HCT116 (cell line): ENCODE data around the gene TOPORS. TPM values are rescaled to one million over a fixed set of nuclear protein-coding genes. Genes with fewer than 3 reads are reported as not detected.

ENCODE experiments used
- ATAC-seq: fragments of 200-7000 bp; cut with Tn5 transposase; 2 replicates; pipeline ENCODE4 v1.9.1; 2020; ENCODE audit warnings: mild to moderate bottlenecking, moderate library complexity
- BruUV-seq: library from RNA; stranded (reverse); fragments of 400-500 nt; replicated peaks from 2 replicates; lab custom pipeline; 2021; lab: Mats Ljungman, UMichigan
- CTCF ChIA-PET: fragments of 300-600 bp; sonication (Branson Sonifier 250); formaldehyde crosslinking; loops from one replicate; lab custom pipeline; 2021; ENCODE audit warnings: antibody characterized with exemption; lab: Charles Lee
- POLR2A ChIA-PET: fragments of 300-600, 350-600 bp; sonication (Branson Sonifier 250); formaldehyde crosslinking; loops from one replicate; lab custom pipeline; 2021; ENCODE audit warnings: antibody characterized with exemption; lab: Charles Lee
- RAD21 ChIA-PET, 2 experiments: fragments of 300-600 bp; sonication (Branson Sonifier 250); formaldehyde crosslinking; loops; one replicate each; lab custom pipeline; 2023; ENCODE audit warnings: low total read pairs in 2 of 2; ENCODE audit not compliant: uncharacterized antibody in 2 of 2, unreplicated experiment in 2 of 2, low non-redundant PET in 1 of 2; lab: Charles Lee
- DNase-seq: peaks from one replicate; pipeline ENCODE4 v3.0.0-alpha.2; 2010; ENCODE audit warnings: low read depth, low spot score
- H2AFZ ChIP-seq: fragments of 200-600 bp; shearing (Covaris generic), sonication (generic); 2 replicates; pipeline ENCODE4 v1.6.1; 2017; ENCODE audit warnings: low read depth, mixed run types, mixed read lengths, antibody characterized with exemption, low read length; ENCODE audit not compliant: poor library complexity, severe bottlenecking
- H3K27ac ChIP-seq: 2 replicates; pipeline ENCODE4 v1.5.1; 2012; ENCODE audit warnings: low read depth, low read length
- H3K27me3 ChIP-seq: fragments of 200-600 bp; sonication (generic); 2 replicates; pipeline ENCODE4 v1.6.1; 2016; ENCODE audit warnings: mixed run types, low read length, mixed read lengths; ENCODE audit not compliant: insufficient read depth
- H3K36me3 ChIP-seq, 2 experiments: fragments of 200-500 bp in 1 of 2; fragments of 200-600 bp in 1 of 2; sonication (Bioruptor generic) in 1 of 2; sonication (generic) in 1 of 2; 2 replicates each; pipeline versions ENCODE4 v1.5.1 to v1.6.1; 2014 to 2016; ENCODE audit warnings: low read length in 2 of 2, inconsistent platforms in 1 of 2, mixed read lengths in 1 of 2, mixed run types in 1 of 2; ENCODE audit not compliant: insufficient read depth in 2 of 2, control insufficient read depth in 1 of 2
- H3K4me1 ChIP-seq, 2 experiments: fragments of 200-600 bp in 1 of 2; sonication (generic) in 1 of 2; 2 replicates each; pipeline versions ENCODE4 v1.5.1 to v1.6.1; 2012 to 2017; ENCODE audit warnings: low read length in 2 of 2, inconsistent platforms in 1 of 2, mild to moderate bottlenecking in 1 of 2, mixed read lengths in 1 of 2, mixed run types in 1 of 2, moderate library complexity in 1 of 2; ENCODE audit not compliant: insufficient read depth in 2 of 2, control insufficient read depth in 1 of 2
- H3K4me2 ChIP-seq: fragments of 200-600 bp; sonication (generic); 2 replicates; pipeline ENCODE4 v1.6.1; 2017; ENCODE audit warnings: mixed run types, low read length, mixed read lengths
- H3K4me3 ChIP-seq, 2 experiments: fragments of 200-600 bp in 1 of 2; sonication (generic) in 1 of 2; replicated peaks in 1 of 2; 2 replicates each; pipeline ENCODE4 v1.5.1; 2011 to 2016; ENCODE audit warnings: low read length in 2 of 2, control low read depth in 1 of 2, low read depth in 1 of 2, mild to moderate bottlenecking in 1 of 2, mixed read lengths in 1 of 2, mixed run types in 1 of 2
- H3K79me2 ChIP-seq: fragments of 200-600 bp; sonication (generic); 2 replicates; pipeline ENCODE4 v1.6.1; 2017; ENCODE audit warnings: mild to moderate bottlenecking, mixed run types, low read length, moderate library complexity, mixed read lengths; ENCODE audit not compliant: insufficient read depth
- H3K9ac ChIP-seq: fragments of 200-600 bp; sonication (generic); 2 replicates; pipeline ENCODE4 v1.6.1; 2016; ENCODE audit warnings: low read length, mixed read lengths
- H3K9me2 ChIP-seq: fragments of 200-600 bp; sonication (generic), shearing (Covaris generic); 2 replicates; pipeline ENCODE4 v1.6.1; 2017; ENCODE audit warnings: mixed run types, mild to moderate bottlenecking, moderate library complexity; ENCODE audit not compliant: insufficient read depth
- H3K9me3 ChIP-seq, 2 experiments: fragments of 200-500 bp in 1 of 2; fragments of 200-600 bp in 1 of 2; sonication (Bioruptor generic) in 1 of 2; sonication (generic) in 1 of 2; 2 replicates each; pipeline ENCODE4 v1.6.1; 2014 to 2017; ENCODE audit warnings: low read length in 2 of 2, mixed read lengths in 2 of 2, inconsistent platforms in 1 of 2, low read depth in 1 of 2, mild to moderate bottlenecking in 1 of 2, mixed run types in 1 of 2, moderate library complexity in 1 of 2; ENCODE audit not compliant: control insufficient read depth in 1 of 2, insufficient read depth in 1 of 2
- H4K20me1 ChIP-seq: fragments of 200-600 bp; sonication (generic), shearing (Covaris generic); 2 replicates; pipeline ENCODE4 v1.6.1; 2017; ENCODE audit warnings: mixed run types, mild to moderate bottlenecking, moderate library complexity; ENCODE audit not compliant: insufficient read depth
- CBX3 ChIP-seq: IDR thresholded peaks from 2 replicates; pipeline ENCODE4 v1.6.1; 2012; ENCODE audit warnings: low read depth
- CEBPB ChIP-seq: IDR thresholded peaks from 2 replicates; pipeline ENCODE4 v1.6.1; 2012; ENCODE audit warnings: low read depth
- EGR1 ChIP-seq: IDR thresholded peaks from 2 replicates; pipeline ENCODE4 v1.6.1; 2012; ENCODE audit warnings: low read depth
- ELF1 ChIP-seq: IDR thresholded peaks from 2 replicates; pipeline ENCODE4 v1.6.1; 2012; ENCODE audit warnings: low read depth, borderline replicate concordance
- EZH2 ChIP-seq: fragments of 200-600 bp; sonication (generic); IDR thresholded peaks from 2 replicates; pipeline ENCODE4 v1.6.1; 2017; ENCODE audit warnings: antibody characterized with exemption, mixed run types
- FOSL1 ChIP-seq: IDR thresholded peaks from 2 replicates; pipeline ENCODE4 v1.6.1; 2012; ENCODE audit warnings: low read depth
- JUND ChIP-seq: IDR thresholded peaks from 2 replicates; pipeline ENCODE4 v1.6.1; 2012
- RAD21 ChIP-seq: IDR thresholded peaks from 2 replicates; pipeline ENCODE4 v1.6.1; 2012; ENCODE audit warnings: low read depth, mild to moderate bottlenecking
- REST ChIP-seq: IDR thresholded peaks from 2 replicates; pipeline ENCODE4 v1.6.1; 2012; ENCODE audit warnings: low read depth
- SP1 ChIP-seq: IDR thresholded peaks from 2 replicates; pipeline ENCODE4 v1.6.1; 2012; ENCODE audit warnings: low read depth
- TCF7L2 ChIP-seq: IDR thresholded peaks from 2 replicates; pipeline ENCODE4 v1.7.0; 2011; ENCODE audit warnings: borderline replicate concordance, inconsistent platforms; ENCODE audit not compliant: insufficient read depth, insufficient read length; ENCODE audit errors: extremely low read depth
- ZFX ChIP-seq: fragments of 450-650 bp; IDR thresholded peaks from 2 replicates; pipeline ENCODE4 v1.6.1; 2017
- intact Hi-C: fragments of 100-400 bp; cut with micrococcal nuclease; formaldehyde crosslinking; loops from 2 replicates; pipeline ENCODE4 v1.10.0; 2022
- total RNA-seq: library from RNA; stranded (reverse); gene quantifications from one replicate; pipeline ENCODE4 v1.2.1, GENCODE V29; 2021; ENCODE audit not compliant: unreplicated experiment
- TF ChIP-seq, protein P1 (sequence below): IDR thresholded peaks from 2 replicates; pipeline ENCODE4 v1.6.1; 2011; ENCODE audit warnings: mild to moderate bottlenecking, low read length, moderate library complexity; ENCODE audit not compliant: insufficient replicate concordance; ENCODE audit errors: extremely low read depth
- TF ChIP-seq, protein P2 (sequence below): IDR thresholded peaks from 2 replicates; pipeline ENCODE4 v1.6.1; 2012
- TF ChIP-seq, protein P3 (sequence below): IDR thresholded peaks from 2 replicates; pipeline ENCODE4 v1.6.1; 2012

Gene TOPORS
- total RNA-seq, 1 experiment from 2014 or later, result 12.7 TPM

GRCh38 chr9:32596096-32596865 lies 43.9 kb upstream of the TOPORS start:
- Histone ChIP-seq H3K27me3 (no peaks in the 10 kb centered on the region), H3K4me2 (no peak overlapping the region), H3K4me3 (no peak overlapping the region), H3K36me3 (no peaks in the 10 kb centered on the region), H3K9me2 (no peaks in the 10 kb centered on the region), H2AFZ (no peak overlapping the region), H3K79me2 (no peaks in the 10 kb centered on the region), H4K20me1 (no peaks in the 10 kb centered on the region), H3K9me3 (no peaks in the 10 kb centered on the region)
- ChIA-PET RAD21 (no interaction called here), CTCF (interaction anchor here (1.2 to 1.5 kb wide), 2 partner anchors 15 to 217 kb away, joined by 4 read pairs; no protein-coding TSS in a partner anchor)
- intact Hi-C loops, result no loop called here
- no peak for DNase-seq
- no TSS peak for BruUV-seq
- ATAC-seq, result no peak
- TF ChIP-seq SP1 (no peak), ZFX (no peak), CEBPB (no peak), FOSL1 (no peak), TCF7L2 (no peak), JUND (no peak), CBX3 (no peak), ELF1 (no peak), EGR1 (no peak), REST (no peak), RAD21 (no peak), EZH2 (no peak)
- TF ChIP-seq, protein P1, sequence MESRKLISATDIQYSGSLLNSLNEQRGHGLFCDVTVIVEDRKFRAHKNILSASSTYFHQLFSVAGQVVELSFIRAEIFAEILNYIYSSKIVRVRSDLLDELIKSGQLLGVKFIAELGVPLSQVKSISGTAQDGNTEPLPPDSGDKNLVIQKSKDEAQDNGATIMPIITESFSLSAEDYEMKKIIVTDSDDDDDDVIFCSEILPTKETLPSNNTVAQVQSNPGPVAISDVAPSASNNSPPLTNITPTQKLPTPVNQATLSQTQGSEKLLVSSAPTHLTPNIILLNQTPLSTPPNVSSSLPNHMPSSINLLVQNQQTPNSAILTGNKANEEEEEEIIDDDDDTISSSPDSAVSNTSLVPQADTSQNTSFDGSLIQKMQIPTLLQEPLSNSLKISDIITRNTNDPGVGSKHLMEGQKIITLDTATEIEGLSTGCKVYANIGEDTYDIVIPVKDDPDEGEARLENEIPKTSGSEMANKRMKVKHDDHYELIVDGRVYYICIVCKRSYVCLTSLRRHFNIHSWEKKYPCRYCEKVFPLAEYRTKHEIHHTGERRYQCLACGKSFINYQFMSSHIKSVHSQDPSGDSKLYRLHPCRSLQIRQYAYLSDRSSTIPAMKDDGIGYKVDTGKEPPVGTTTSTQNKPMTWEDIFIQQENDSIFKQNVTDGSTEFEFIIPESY, result no peak
- TF ChIP-seq, protein P2, sequence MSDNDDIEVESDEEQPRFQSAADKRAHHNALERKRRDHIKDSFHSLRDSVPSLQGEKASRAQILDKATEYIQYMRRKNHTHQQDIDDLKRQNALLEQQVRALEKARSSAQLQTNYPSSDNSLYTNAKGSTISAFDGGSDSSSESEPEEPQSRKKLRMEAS, result no peak
- TF ChIP-seq, protein P3, sequence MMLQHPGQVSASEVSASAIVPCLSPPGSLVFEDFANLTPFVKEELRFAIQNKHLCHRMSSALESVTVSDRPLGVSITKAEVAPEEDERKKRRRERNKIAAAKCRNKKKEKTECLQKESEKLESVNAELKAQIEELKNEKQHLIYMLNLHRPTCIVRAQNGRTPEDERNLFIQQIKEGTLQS, result no peak
- TF ChIP-seq, all 23 proteins: peak for 0
- H3K27ac ChIP-seq, result no peak overlapping the region
- H3K9ac ChIP-seq, result no peak overlapping the region
- POLR2A ChIA-PET, result no interaction called here
- H3K4me1 ChIP-seq, result no peaks in the 10 kb centered on the region
